ENCODE data around the gene GAP43.
A peak's percentile ranks its signal among the peaks of the same experiment; 100 is the strongest.

GAP43 gene

GRCh38 chr3:115627180-115628074 lies 4.1 kb downstream of the GAP43 start:
- no peak for DNase-seq

GRCh38 chr3:115628075-115628412 lies 4.7 kb downstream of the GAP43 start:
- no peak for DNase-seq

GRCh38 chr3:115630850-115631249 lies 7.5 kb downstream of the GAP43 start:
- no peak for DNase-seq

- DNase-seq: no peak
Measured at GRCh38 chr3:115632026-115632425, 8.7 kb downstream of the GAP43 start.

- DNase-seq: no peak
Measured at GRCh38 chr3:115633467-115633866, 10.2 kb downstream of the GAP43 start.

GRCh38 chr3:115634052-115634451 lies 10.7 kb downstream of the GAP43 start:
- DNase-seq: no peak

GRCh38 chr3:115635406-115635805 lies 12.1 kb downstream of the GAP43 start:
- DNase-seq: no peak

- no peak for DNase-seq
Measured at GRCh38 chr3:115638241-115638640, 14.9 kb downstream of the GAP43 start.

GRCh38 chr3:115638991-115639390 lies 15.7 kb downstream of the GAP43 start:
- DNase-seq: no peak

- no peak for DNase-seq
Measured at GRCh38 chr3:115644391-115644790, 21.1 kb downstream of the GAP43 start.

GRCh38 chr3:115646027-115646690 lies 22.8 kb downstream of the GAP43 start:
- no peak for DNase-seq

GRCh38 chr3:115648559-115648958 lies 25.2 kb downstream of the GAP43 start:
- DNase-seq: no peak

- DNase-seq: no peak
Measured at GRCh38 chr3:115651087-115651486, 27.8 kb downstream of the GAP43 start.

- no peak for DNase-seq
Measured at GRCh38 chr3:115651599-115651998, 28.3 kb downstream of the GAP43 start.

GRCh38 chr3:115652738-115653137 lies 29.4 kb downstream of the GAP43 start:
- peak; percentile 44 for DNase-seq

- peak; percentile 19 for DNase-seq
Measured at GRCh38 chr3:115655761-115656282, 32.5 kb downstream of the GAP43 start.

GRCh38 chr3:115657168-115657567 lies 33.9 kb downstream of the GAP43 start:
- DNase-seq: peak; percentile 39

GRCh38 chr3:115658032-115658336 lies 34.7 kb downstream of the GAP43 start:
- no peak for DNase-seq

GRCh38 chr3:115658337-115659181 lies 35.2 kb downstream of the GAP43 start:
- peak; percentile 86 for DNase-seq

GRCh38 chr3:115659253-115660220 lies 36.2 kb downstream of the GAP43 start:
- no peak for DNase-seq

- no peak for DNase-seq
Measured at GRCh38 chr3:115660646-115661337, 37.5 kb downstream of the GAP43 start.

GRCh38 chr3:115662356-115662755 lies 39.0 kb downstream of the GAP43 start:
- no peak for DNase-seq
